ENCODE results near the gene NUTM2B.
"Not testable (repeated sequence)": the region's sequence is repeated elsewhere in the genome, so short reads cannot be mapped to it uniquely, and the experiment has no call there.

NUTM2B gene

DNA sequence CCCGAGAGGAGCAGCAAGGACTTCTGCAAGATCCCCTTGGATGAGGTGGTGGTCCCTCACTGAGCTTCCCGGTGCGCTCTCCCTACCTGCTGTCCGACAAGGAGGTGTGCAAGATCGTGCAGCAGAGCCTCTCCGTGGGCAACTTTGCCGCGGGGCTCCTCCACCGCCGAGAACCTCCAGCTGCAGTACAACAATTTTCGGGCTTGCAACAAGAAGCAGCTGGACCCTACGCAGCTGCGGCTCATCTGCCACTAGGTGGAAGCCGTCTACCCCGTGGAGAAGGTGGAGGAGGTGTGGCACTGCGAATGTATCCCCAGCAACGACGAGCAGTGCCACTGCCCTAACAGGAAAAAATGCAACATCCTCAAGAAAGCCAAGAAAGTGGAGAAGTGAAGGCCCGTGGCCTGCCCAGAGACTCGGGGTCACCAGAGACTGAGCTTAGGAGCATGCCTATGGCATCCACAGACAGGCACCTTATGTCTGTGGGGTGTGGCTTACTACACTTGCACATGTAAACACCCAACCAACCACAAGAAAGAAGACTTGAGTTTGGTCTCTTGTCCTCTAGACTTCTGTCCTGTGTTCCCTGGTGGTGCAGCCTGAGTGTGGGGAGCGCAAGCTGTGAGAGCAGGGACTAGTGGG, 17.9 kb upstream of the NUTM2B start:
- H3K9me3 ChIP-seq (ENCODE audit: control extremely low read depth in 1 of 5, control insufficient read depth in 4 of 5, insufficient read depth in 2 of 5, low read depth in 1 of 5, low read length in 4 of 5); CTCF ChIA-PET; POLR2A ChIA-PET; H3K4me1 ChIP-seq (ENCODE audit: control extremely low read depth in 1 of 4, control insufficient read depth in 4 of 4, insufficient read depth in 4 of 4, low read length in 3 of 4); H3K27ac ChIP-seq (ENCODE audit: insufficient read depth in 1 of 2, low read depth in 1 of 2, low read length in 2 of 2, poor library complexity in 1 of 2, severe bottlenecking in 2 of 2); H3K27me3 ChIP-seq (replicated peaks in 2 of 5; ENCODE audit: control insufficient read depth in 4 of 5, insufficient read depth in 5 of 5, low read length in 4 of 5); H3K4me3 ChIP-seq (ENCODE audit: control insufficient read depth in 1 of 7, extremely low read depth in 1 of 7, insufficient read depth in 4 of 7, low read depth in 2 of 7, low read length in 6 of 7): not testable (repeated sequence)
- peak; percentile 19 to 68 (median 31) for DNase-seq
- peaks cover 0 to 20% (median 0%) of the 10 kb centered on the region in 4 experiments for H3K36me3 ChIP-seq (ENCODE audit: control insufficient read depth in 4 of 4, insufficient read depth in 4 of 4, low read length in 3 of 4)
- 96% methylated on average over 18 of the region's 21 CpGs for WGBS (ENCODE audit: insufficient coverage)

DNA sequence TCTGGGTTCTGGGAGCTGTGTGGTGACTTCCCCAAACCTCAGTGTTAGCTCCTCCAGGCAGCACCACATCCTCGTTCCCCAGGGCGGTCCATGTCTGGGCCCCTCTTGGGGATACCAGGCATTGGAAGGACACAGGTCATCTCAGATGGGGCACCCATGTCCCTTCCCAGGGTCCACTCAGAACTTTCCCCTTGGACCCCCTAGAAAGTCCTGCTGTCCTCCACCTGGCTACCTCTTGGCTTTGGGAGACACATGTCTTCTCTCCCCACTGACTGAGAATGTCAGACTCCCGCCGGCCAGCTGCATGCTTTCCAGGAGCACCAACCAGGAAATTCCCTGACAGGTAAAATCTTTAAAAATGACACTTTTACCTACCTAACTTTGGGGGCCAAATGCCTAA, 16.4 kb upstream of the NUTM2B start:
- peaks cover 0 to 20% (median 0%) of the 10 kb centered on the region in 4 experiments for H3K36me3 ChIP-seq (ENCODE audit: control insufficient read depth in 4 of 4, insufficient read depth in 4 of 4, low read length in 3 of 4)
- H3K9me3 ChIP-seq (ENCODE audit: control extremely low read depth in 1 of 5, control insufficient read depth in 4 of 5, insufficient read depth in 2 of 5, low read depth in 1 of 5, low read length in 4 of 5); H3K27ac ChIP-seq (ENCODE audit: insufficient read depth in 1 of 2, low read depth in 1 of 2, low read length in 2 of 2, poor library complexity in 1 of 2, severe bottlenecking in 2 of 2); H3K4me1 ChIP-seq (ENCODE audit: control extremely low read depth in 1 of 4, control insufficient read depth in 4 of 4, insufficient read depth in 4 of 4, low read length in 3 of 4); POLR2A ChIA-PET; H3K27me3 ChIP-seq (replicated peaks in 2 of 5; ENCODE audit: control insufficient read depth in 4 of 5, insufficient read depth in 5 of 5, low read length in 4 of 5); CTCF ChIA-PET; DNase-seq; H3K4me3 ChIP-seq (ENCODE audit: control insufficient read depth in 1 of 7, extremely low read depth in 1 of 7, insufficient read depth in 4 of 7, low read depth in 2 of 7, low read length in 6 of 7): not testable (repeated sequence)
- WGBS (ENCODE audit: insufficient coverage) = 100% methylated on average over 1 of the region's 4 CpGs

DNA sequence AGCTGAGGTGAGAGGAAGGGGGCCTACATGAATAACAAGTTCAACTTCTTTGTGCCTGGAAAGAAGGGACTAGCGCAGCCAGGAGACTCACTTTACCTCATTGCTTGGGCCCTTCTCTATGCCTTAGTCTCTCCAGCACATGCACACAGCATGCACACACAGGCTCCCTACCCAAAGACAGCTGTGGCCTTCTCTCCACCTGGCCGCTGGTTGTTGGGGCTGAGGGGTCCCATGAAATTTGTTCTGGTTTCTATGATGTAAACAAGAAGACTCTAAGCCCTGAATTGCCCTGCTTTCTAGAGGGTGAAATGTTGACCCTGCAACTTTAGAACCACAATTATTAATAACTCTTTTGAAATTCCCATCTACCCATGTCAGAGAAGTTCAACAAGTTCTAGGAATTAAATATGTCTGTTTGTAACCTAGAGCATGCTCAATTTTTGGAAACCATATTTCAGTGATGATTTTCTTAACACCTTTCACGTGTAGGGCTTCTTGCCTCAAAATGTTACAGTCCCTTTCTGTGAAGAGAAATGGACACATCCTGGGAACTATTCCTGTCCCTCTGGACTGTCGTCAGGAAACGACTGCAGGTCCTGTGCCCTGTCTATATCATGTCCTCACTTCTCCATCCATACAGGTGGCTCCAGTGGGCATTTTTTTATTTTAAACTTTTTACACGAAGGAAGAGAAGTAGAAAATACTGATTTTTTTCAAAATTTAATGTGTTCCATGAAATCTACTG, 15.4 kb upstream of the NUTM2B start:
- CTCF ChIA-PET; POLR2A ChIA-PET; DNase-seq; H3K4me3 ChIP-seq (ENCODE audit: control insufficient read depth in 1 of 7, extremely low read depth in 1 of 7, insufficient read depth in 4 of 7, low read depth in 2 of 7, low read length in 6 of 7); H3K4me1 ChIP-seq (ENCODE audit: control extremely low read depth in 1 of 4, control insufficient read depth in 4 of 4, insufficient read depth in 4 of 4, low read length in 3 of 4); H3K9me3 ChIP-seq (ENCODE audit: control extremely low read depth in 1 of 5, control insufficient read depth in 4 of 5, insufficient read depth in 2 of 5, low read depth in 1 of 5, low read length in 4 of 5); H3K27me3 ChIP-seq (replicated peaks in 2 of 5; ENCODE audit: control insufficient read depth in 4 of 5, insufficient read depth in 5 of 5, low read length in 4 of 5); H3K27ac ChIP-seq (ENCODE audit: insufficient read depth in 1 of 2, low read depth in 1 of 2, low read length in 2 of 2, poor library complexity in 1 of 2, severe bottlenecking in 2 of 2): not testable (repeated sequence)
- H3K36me3 ChIP-seq (ENCODE audit: control insufficient read depth in 4 of 4, insufficient read depth in 4 of 4, low read length in 3 of 4) = peaks cover 0 to 20% (median 0%) of the 10 kb centered on the region in 4 experiments
- 100% methylated on average over 3 of the region's 6 CpGs for WGBS (ENCODE audit: insufficient coverage)

DNA sequence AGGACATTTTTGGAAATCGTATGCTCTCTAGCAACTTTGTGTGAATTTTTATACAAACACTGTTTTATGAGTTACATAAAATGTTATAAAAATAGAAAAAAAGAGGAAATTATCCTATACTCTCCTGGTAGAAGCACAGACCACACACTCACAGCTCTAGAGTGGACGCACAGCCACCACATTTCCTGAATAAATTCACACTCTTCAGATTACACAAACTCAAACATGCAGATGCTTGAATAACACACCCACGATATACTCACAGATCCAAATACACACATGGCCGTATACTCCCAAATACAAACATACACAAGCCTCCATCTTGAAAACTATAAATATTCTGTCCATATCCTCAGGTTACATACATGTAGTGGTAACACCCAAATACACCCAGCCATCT, 14.2 kb upstream of the NUTM2B start:
- DNase-seq = peak in 2 of 3 donors; percentile 56 to 72
- H3K27ac ChIP-seq (ENCODE audit: insufficient read depth in 1 of 2, low read depth in 1 of 2, low read length in 2 of 2, poor library complexity in 1 of 2, severe bottlenecking in 2 of 2); CTCF ChIA-PET; H3K4me3 ChIP-seq (ENCODE audit: control insufficient read depth in 1 of 7, extremely low read depth in 1 of 7, insufficient read depth in 4 of 7, low read depth in 2 of 7, low read length in 6 of 7); H3K27me3 ChIP-seq (replicated peaks in 2 of 5; ENCODE audit: control insufficient read depth in 4 of 5, insufficient read depth in 5 of 5, low read length in 4 of 5); H3K4me1 ChIP-seq (ENCODE audit: control extremely low read depth in 1 of 4, control insufficient read depth in 4 of 4, insufficient read depth in 4 of 4, low read length in 3 of 4); POLR2A ChIA-PET; H3K9me3 ChIP-seq (ENCODE audit: control extremely low read depth in 1 of 5, control insufficient read depth in 4 of 5, insufficient read depth in 2 of 5, low read depth in 1 of 5, low read length in 4 of 5): not testable (repeated sequence)
- H3K36me3 ChIP-seq (ENCODE audit: control insufficient read depth in 4 of 4, insufficient read depth in 4 of 4, low read length in 3 of 4) = peaks cover 0 to 13% (median 0%) of the 10 kb centered on the region in 4 experiments
- WGBS (ENCODE audit: insufficient coverage) = 14% methylated on average over 3 of the region's 4 CpGs

DNA sequence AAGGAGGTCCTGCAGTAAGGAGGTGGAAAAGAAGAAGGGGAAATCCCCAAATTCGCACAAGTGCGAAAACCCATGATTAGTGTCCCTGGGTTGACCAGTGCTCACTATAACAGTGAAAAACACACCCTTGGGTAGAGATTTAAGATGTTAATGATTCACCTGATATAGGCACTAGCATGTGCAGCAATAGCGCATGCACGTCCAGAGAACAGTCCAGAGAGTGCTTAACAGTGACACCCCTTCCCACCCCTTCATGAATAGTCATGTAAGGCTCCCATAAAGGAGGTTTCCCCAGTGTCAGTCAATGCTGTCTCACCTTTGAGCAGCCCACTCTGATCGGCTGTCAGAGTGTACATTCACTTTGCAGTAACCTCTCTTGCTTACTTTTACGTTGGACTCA, 6.4 kb upstream of the NUTM2B start:
- H3K27ac ChIP-seq (ENCODE audit: insufficient read depth in 1 of 2, low read depth in 1 of 2, low read length in 2 of 2, poor library complexity in 1 of 2, severe bottlenecking in 2 of 2); H3K4me1 ChIP-seq (ENCODE audit: control extremely low read depth in 1 of 4, control insufficient read depth in 4 of 4, insufficient read depth in 4 of 4, low read length in 3 of 4); DNase-seq; H3K36me3 ChIP-seq (ENCODE audit: control insufficient read depth in 4 of 4, insufficient read depth in 4 of 4, low read length in 3 of 4); CTCF ChIA-PET; H3K4me3 ChIP-seq (ENCODE audit: control insufficient read depth in 1 of 7, extremely low read depth in 1 of 7, insufficient read depth in 4 of 7, low read depth in 2 of 7, low read length in 6 of 7); POLR2A ChIA-PET; H3K27me3 ChIP-seq (replicated peaks in 2 of 5; ENCODE audit: control insufficient read depth in 4 of 5, insufficient read depth in 5 of 5, low read length in 4 of 5); H3K9me3 ChIP-seq (ENCODE audit: control extremely low read depth in 1 of 5, control insufficient read depth in 4 of 5, insufficient read depth in 2 of 5, low read depth in 1 of 5, low read length in 4 of 5): not testable (repeated sequence)
- WGBS (ENCODE audit: insufficient coverage) = no CpG with 5 or more reads among the region's 6 CpGs

DNA sequence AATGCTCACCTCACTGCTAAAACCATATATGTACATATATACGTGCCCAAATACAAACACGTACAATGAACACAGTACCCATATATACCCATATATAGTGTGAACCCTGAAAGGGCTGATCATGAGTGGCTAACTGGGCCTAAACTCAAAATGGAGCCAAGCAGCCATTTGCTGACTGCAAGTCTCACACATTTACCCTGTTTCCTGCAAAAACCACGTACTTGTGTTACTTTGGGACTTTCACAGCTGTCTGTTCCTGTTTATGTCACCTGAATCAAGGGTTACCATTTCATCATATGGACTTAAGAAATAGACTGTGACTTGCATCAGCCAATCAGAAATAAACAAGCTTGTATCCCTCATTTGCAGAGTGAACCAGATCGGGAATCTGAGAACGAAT, 5.9 kb upstream of the NUTM2B start:
- DNase-seq; H3K27me3 ChIP-seq (replicated peaks in 2 of 5; ENCODE audit: control insufficient read depth in 4 of 5, insufficient read depth in 5 of 5, low read length in 4 of 5); H3K9me3 ChIP-seq (ENCODE audit: control extremely low read depth in 1 of 5, control insufficient read depth in 4 of 5, insufficient read depth in 2 of 5, low read depth in 1 of 5, low read length in 4 of 5); H3K4me3 ChIP-seq (ENCODE audit: control insufficient read depth in 1 of 7, extremely low read depth in 1 of 7, insufficient read depth in 4 of 7, low read depth in 2 of 7, low read length in 6 of 7); H3K36me3 ChIP-seq (ENCODE audit: control insufficient read depth in 4 of 4, insufficient read depth in 4 of 4, low read length in 3 of 4); H3K27ac ChIP-seq (ENCODE audit: insufficient read depth in 1 of 2, low read depth in 1 of 2, low read length in 2 of 2, poor library complexity in 1 of 2, severe bottlenecking in 2 of 2); H3K4me1 ChIP-seq (ENCODE audit: control extremely low read depth in 1 of 4, control insufficient read depth in 4 of 4, insufficient read depth in 4 of 4, low read length in 3 of 4); POLR2A ChIA-PET; CTCF ChIA-PET: not testable (repeated sequence)
- WGBS (ENCODE audit: insufficient coverage) = no CpG with 5 or more reads among the region's 5 CpGs

DNA sequence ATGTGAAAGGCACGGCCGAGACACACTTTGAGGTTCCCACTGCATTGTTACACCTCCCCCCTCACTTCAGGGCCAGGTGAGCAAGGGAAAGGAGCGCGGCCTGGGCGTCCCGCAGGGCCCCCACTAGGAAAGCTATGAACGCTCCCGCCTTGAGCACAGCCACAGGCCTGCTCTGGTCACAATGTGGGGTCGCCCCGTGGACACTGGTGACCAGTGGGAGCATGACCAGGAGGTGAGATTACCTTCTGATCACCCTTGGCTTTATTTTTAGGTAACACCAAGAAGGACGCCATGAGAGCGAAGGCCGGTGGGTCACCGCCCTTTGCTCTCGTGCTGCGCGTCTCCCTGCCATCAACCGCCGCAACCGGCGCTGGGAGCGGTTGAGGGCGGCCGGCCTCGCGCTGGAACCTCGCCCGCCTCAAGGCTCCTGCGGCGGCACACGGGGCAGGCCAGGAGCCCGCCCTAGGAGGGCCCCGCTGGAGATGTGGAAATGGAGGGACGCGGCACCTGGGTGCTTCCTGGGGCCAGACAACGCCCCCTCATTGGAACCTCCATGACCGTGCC, 2.6 kb upstream of the NUTM2B start:
- H3K36me3 ChIP-seq (ENCODE audit: control insufficient read depth in 4 of 4, insufficient read depth in 4 of 4, low read length in 3 of 4); POLR2A ChIA-PET; H3K4me1 ChIP-seq (ENCODE audit: control extremely low read depth in 1 of 4, control insufficient read depth in 4 of 4, insufficient read depth in 4 of 4, low read length in 3 of 4); H3K27ac ChIP-seq (ENCODE audit: insufficient read depth in 1 of 2, low read depth in 1 of 2, low read length in 2 of 2, poor library complexity in 1 of 2, severe bottlenecking in 2 of 2); H3K27me3 ChIP-seq (replicated peaks in 2 of 5; ENCODE audit: control insufficient read depth in 4 of 5, insufficient read depth in 5 of 5, low read length in 4 of 5); H3K4me3 ChIP-seq (ENCODE audit: control insufficient read depth in 1 of 7, extremely low read depth in 1 of 7, insufficient read depth in 4 of 7, low read depth in 2 of 7, low read length in 6 of 7); H3K9me3 ChIP-seq (ENCODE audit: control extremely low read depth in 1 of 5, control insufficient read depth in 4 of 5, insufficient read depth in 2 of 5, low read depth in 1 of 5, low read length in 4 of 5); CTCF ChIA-PET; DNase-seq: not testable (repeated sequence)
- 96% methylated on average over 5 of the region's 37 CpGs for WGBS (ENCODE audit: insufficient coverage)

All from common myeloid progenitor, CD34-positive (primary cell).